ENCODE results near the gene RNGTT. TPM values are rescaled to one million over a fixed set of nuclear protein-coding genes. Genes with fewer than 3 reads are reported as not detected.
"Not testable (repeated sequence)": the region's sequence is repeated elsewhere in the genome, so short reads cannot be mapped to it uniquely, and the experiment has no call there.

Gene RNGTT
- total RNA-seq, 2 donors from 2014 or later = 7.5 to 11.3 TPM

- Histone ChIP-seq H3K27ac (no peak overlapping the region), H3K36me3 (no peaks in the 10 kb centered on the region), H3K27me3 (no peaks in the 10 kb centered on the region), H3K9me3 (no peaks in the 10 kb centered on the region), H3K4me3 (no peak overlapping the region), H3K4me1 (no peaks in the 10 kb centered on the region)
- no peak for DNase-seq (ENCODE audit: low spot score)
- TF ChIP-seq CTCF (IDR thresholded peaks at IDR 0.05) = no peak
These were observed 25.8 kb upstream of the RNGTT start for GRCh38 chr6:88989215-88989614.

GRCh38 chr6:88987922-88988321 lies 24.5 kb upstream of the RNGTT start:
- no peak for TF ChIP-seq CTCF (IDR thresholded peaks at IDR 0.05)
- no peaks in the 10 kb centered on the region for H3K9me3 ChIP-seq
- no peak for DNase-seq (ENCODE audit: low spot score)

GRCh38 chr6:88985901-88986300 lies 22.5 kb upstream of the RNGTT start:
- no peaks in the 10 kb centered on the region for H3K9me3 ChIP-seq
- no peaks in the 10 kb centered on the region for H3K27me3 ChIP-seq
- H3K36me3 ChIP-seq = no peaks in the 10 kb centered on the region
- H3K4me3 ChIP-seq = no peak overlapping the region
- TF ChIP-seq CTCF (IDR thresholded peaks at IDR 0.05) = no peak
- H3K27ac ChIP-seq = no peak overlapping the region
- peaks cover 0 to 7% of the 10 kb centered on the region in 2 donors for H3K4me1 ChIP-seq
- DNase-seq (ENCODE audit: low spot score) = no peak

More at GRCh38 chr6:88987922-88988321, 24.5 kb upstream of the RNGTT start:
- no peaks in the 10 kb centered on the region for H3K27me3 ChIP-seq
- H3K4me1 ChIP-seq = peaks cover 0 to 6% of the 10 kb centered on the region in 2 donors
- no peaks in the 10 kb centered on the region for H3K36me3 ChIP-seq
- no peak overlapping the region for H3K4me3 ChIP-seq
- H3K27ac ChIP-seq = no peak overlapping the region

- H3K9me3 ChIP-seq = no peaks in the 10 kb centered on the region
- H3K36me3 ChIP-seq = no peaks in the 10 kb centered on the region
- peaks cover 0 to 7% of the 10 kb centered on the region in 2 donors for H3K4me1 ChIP-seq
- no peak overlapping the region for H3K27ac ChIP-seq
- no peak for DNase-seq (ENCODE audit: low spot score)
- no peaks in the 10 kb centered on the region for H3K27me3 ChIP-seq
- H3K4me3 ChIP-seq = no peak overlapping the region
- no peak for TF ChIP-seq CTCF (IDR thresholded peaks at IDR 0.05)
These were observed 21.2 kb upstream of the RNGTT start for GRCh38 chr6:88984606-88985005.

GRCh38 chr6:88984152-88984551 lies 20.7 kb upstream of the RNGTT start:
- Histone ChIP-seq H3K4me1 (peaks cover 0 to 7% of the 10 kb centered on the region in 2 donors), H3K36me3 (no peaks in the 10 kb centered on the region), H3K9me3 (no peaks in the 10 kb centered on the region), H3K27ac (no peak overlapping the region), H3K27me3 (no peaks in the 10 kb centered on the region), H3K4me3 (no peak overlapping the region)
- no peak for DNase-seq (ENCODE audit: low spot score)
- no peak for TF ChIP-seq CTCF (IDR thresholded peaks at IDR 0.05)

- H3K27me3 ChIP-seq = no peaks in the 10 kb centered on the region
- no peak for DNase-seq (ENCODE audit: low spot score)
- no peak overlapping the region for H3K4me3 ChIP-seq
- TF ChIP-seq CTCF (IDR thresholded peaks at IDR 0.05) = peak in 1 of 2 donors; percentile 63
- peaks cover 0 to 7% of the 10 kb centered on the region in 2 donors for H3K4me1 ChIP-seq
- H3K27ac ChIP-seq = no peak overlapping the region
- no peaks in the 10 kb centered on the region for H3K36me3 ChIP-seq
- H3K9me3 ChIP-seq = no peaks in the 10 kb centered on the region
These were observed 20.1 kb upstream of the RNGTT start for GRCh38 chr6:88983532-88983931.

GRCh38 chr6:88983129-88983528 lies 19.7 kb upstream of the RNGTT start:
- H3K9me3 ChIP-seq = not testable (repeated sequence)

More at GRCh38 chr6:88983129-88983528, 19.7 kb upstream of the RNGTT start:
- H3K4me3 ChIP-seq; H3K36me3 ChIP-seq; H3K4me1 ChIP-seq; H3K27me3 ChIP-seq; DNase-seq (ENCODE audit: low spot score); H3K27ac ChIP-seq: not testable (repeated sequence)
